Smooth muscle cell of the coronary artery (primary cell): ENCODE measurements around the gene INTU. TPM values are rescaled to one million over a fixed set of nuclear protein-coding genes. Genes with fewer than 3 reads are reported as not detected.

Source experiments
- total RNA-seq: library from RNA; depleted of rRNA; stranded (reverse); fragments of >200 nt; gene quantifications from 2 replicates; pipeline ENCODE4 v1.2.3, GENCODE V29; 2014; ENCODE audit warnings: low replicate concordance

Gene INTU
- total RNA-seq, result 3.1 and 9.1 TPM in 2 replicates

GRCh38 chr4:127632420-127633403 lies at the start of gene INTU:
Gene INTU (plus strand): TSS chr4:127632957. CDS start chr4:127633035, 78 bp downstream.

GRCh38 chr4:127730142-127730913 lies 97.6 kb downstream of the INTU start, which contains the start of gene SLC25A31:
Gene SLC25A31 (plus strand): TSS chr4:127730400. CDS start chr4:127730546, 146 bp downstream.

Other genes with a start within 250 kb of the INTU start
- gene SLC25A31, start 97.4 kb downstream of the INTU start, total RNA-seq, result not detected in 2 replicates
- gene HSPA4L, start 149.4 kb downstream of the INTU start, total RNA-seq, result 2.3 and 8.1 TPM in 2 replicates
- gene PLK4, start 247.9 kb downstream of the INTU start, total RNA-seq, result 0.82 and 3.1 TPM in 2 replicates